ENCODE measurements around the gene CPD. TPM values are rescaled to one million over a fixed set of nuclear protein-coding genes. Genes with fewer than 3 reads are reported as not detected.
A peak's percentile ranks its signal among the peaks of the same experiment; 100 is the strongest.

Gene CPD
- total RNA-seq, 2 experiments from 2014 or later: 26.2 to 30.7 TPM

DNA sequence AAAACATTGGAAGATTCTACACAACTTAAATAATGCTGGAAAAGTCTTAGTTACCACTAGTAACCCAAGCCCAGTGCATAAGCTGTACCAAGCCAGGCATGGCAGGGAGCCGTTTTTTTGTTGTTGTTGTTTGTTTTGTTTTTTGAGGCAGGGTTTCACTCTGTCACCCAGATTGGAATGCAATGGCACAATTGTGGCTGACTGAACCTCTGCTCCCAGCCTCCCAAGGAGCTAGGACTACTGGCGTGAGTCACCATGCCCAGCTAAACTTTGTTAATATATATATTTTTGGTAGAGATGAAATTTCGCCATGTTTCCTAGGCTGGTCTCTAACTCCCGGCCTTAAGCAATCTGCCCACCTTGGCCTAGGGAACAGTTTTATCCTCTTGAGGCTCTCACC lies 44.3 kb upstream of the CPD start:
- no peak overlapping the region for H3K4me3 Mint-ChIP-seq
- TF ChIP-seq, protein P1, sequence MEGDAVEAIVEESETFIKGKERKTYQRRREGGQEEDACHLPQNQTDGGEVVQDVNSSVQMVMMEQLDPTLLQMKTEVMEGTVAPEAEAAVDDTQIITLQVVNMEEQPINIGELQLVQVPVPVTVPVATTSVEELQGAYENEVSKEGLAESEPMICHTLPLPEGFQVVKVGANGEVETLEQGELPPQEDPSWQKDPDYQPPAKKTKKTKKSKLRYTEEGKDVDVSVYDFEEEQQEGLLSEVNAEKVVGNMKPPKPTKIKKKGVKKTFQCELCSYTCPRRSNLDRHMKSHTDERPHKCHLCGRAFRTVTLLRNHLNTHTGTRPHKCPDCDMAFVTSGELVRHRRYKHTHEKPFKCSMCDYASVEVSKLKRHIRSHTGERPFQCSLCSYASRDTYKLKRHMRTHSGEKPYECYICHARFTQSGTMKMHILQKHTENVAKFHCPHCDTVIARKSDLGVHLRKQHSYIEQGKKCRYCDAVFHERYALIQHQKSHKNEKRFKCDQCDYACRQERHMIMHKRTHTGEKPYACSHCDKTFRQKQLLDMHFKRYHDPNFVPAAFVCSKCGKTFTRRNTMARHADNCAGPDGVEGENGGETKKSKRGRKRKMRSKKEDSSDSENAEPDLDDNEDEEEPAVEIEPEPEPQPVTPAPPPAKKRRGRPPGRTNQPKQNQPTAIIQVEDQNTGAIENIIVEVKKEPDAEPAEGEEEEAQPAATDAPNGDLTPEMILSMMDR (IDR thresholded peaks at IDR 0.05): no peak
- no peaks in the 10 kb centered on the region for H3K36me3 Mint-ChIP-seq (ENCODE audit: low read depth)
- Histone ChIP-seq H3K36me3 (ENCODE audit: insufficient read depth, low read length) (no peaks in the 10 kb centered on the region), H3K4me1 (ENCODE audit: insufficient read depth, low read length) (peaks cover 25% of the 10 kb centered on the region), H3K9me3 (ENCODE audit: control insufficient read depth in 1 of 2, insufficient read depth in 1 of 2, low read length in 2 of 2) (no peaks in the 10 kb centered on the region), H3K4me3 (ENCODE audit: low read length) (no peak overlapping the region), H3K27ac (ENCODE audit: low read depth in 1 of 2, low read length in 2 of 2) (no peak overlapping the region), H3K27me3 (ENCODE audit: control insufficient read depth in 1 of 2, insufficient read depth in 2 of 2, low read length in 2 of 2) (no peaks in the 10 kb centered on the region)
- no peaks in the 10 kb centered on the region for H3K9me3 Mint-ChIP-seq
- POLR2A ChIA-PET: interaction anchor here (0.7 to 2.7 kb wide), 3 partner anchors 11 to 153 kb away, joined by 3 to 38 read pairs (median 4); no protein-coding TSS in a partner anchor
- CTCF ChIA-PET: interaction anchor here (1.0 to 1.2 kb wide), 2 partner anchors 11 to 491 kb away, joined by 3 read pairs; partner anchors contain the start of gene CRLF3
- no peak for ATAC-seq (ENCODE audit: poor library complexity)
- H3K27ac Mint-ChIP-seq: peak overlapping the region; percentile 45
- intact Hi-C loops (cut with DNase I, micrococcal nuclease): no loop called here
- no peaks in the 10 kb centered on the region for H3K27me3 Mint-ChIP-seq
- no peak for DNase-seq
- H3K4me1 Mint-ChIP-seq (ENCODE audit: low read depth): peaks cover 47% of the 10 kb centered on the region

DNA sequence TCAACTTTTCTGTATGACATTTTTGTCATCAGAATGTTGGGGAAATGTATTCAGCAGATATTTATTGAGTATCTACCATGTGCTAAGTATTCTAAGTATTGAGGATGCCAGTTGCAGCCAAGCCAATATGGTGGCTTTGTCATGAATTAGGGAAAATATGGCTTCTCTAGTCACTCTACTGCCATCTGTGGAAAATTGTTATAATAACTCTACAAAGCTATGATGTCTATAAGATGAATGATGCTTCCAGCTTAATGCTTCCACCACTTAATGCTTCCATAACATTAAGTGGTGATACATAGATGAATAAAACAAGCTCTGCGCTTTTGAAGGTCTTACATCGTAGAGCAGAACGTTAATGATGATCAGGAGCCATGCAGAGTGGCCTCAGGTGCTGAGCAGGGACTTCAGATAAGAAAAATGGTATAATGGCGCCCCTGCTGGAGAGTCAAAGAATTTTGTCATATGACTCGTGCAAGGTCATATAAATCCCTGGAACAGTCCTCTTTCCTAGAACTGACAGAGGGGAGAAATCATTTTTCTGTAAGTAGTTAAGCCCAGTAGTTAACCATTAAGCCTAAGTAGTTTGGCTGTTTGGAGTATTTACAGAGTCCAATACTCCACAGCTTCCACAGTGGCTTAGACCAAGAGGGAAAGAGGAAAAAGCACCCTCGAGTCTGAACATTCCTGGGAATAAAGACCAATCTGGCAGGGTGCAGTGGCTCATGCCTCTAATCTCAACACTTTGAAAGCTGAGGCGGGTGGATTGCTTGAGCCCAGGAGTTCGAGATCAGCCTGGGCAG lies 42.2 kb upstream of the CPD start:
- ATAC-seq (ENCODE audit: poor library complexity) (peak; percentile 43), DNase-seq (peak; percentile 14 to 83 (median 48))
- Mint-ChIP-seq H3K27me3 (no peaks in the 10 kb centered on the region), H3K9me3 (no peaks in the 10 kb centered on the region), H3K36me3 (ENCODE audit: low read depth) (no peaks in the 10 kb centered on the region), H3K27ac (peak overlapping the region; percentile 38), H3K4me1 (ENCODE audit: low read depth) (peaks cover 34% of the 10 kb centered on the region), H3K4me3 (peak overlapping the region; percentile 9)
- no peaks in the 10 kb centered on the region for H3K36me3 ChIP-seq (ENCODE audit: insufficient read depth, low read length)
- no peak overlapping the region for H3K27ac ChIP-seq (ENCODE audit: low read depth in 1 of 2, low read length in 2 of 2)
- ChIA-PET CTCF (interaction anchor here (0.6 to 2.8 kb wide), 32 partner anchors 9 to 232 kb away, joined by 3 to 28 read pairs (median 4); partner anchors contain the start of gene BLMH), POLR2A (interaction anchor here (0.6 to 2.7 kb wide), 12 partner anchors 8 to 232 kb away, joined by 3 to 38 read pairs (median 3); partner anchors contain the start of genes BLMH, CPD and GOSR1)
- H3K9me3 ChIP-seq (ENCODE audit: control insufficient read depth in 1 of 2, insufficient read depth in 1 of 2, low read length in 2 of 2): no peaks in the 10 kb centered on the region
- TF ChIP-seq, protein P1 (IDR thresholded peaks at IDR 0.05): peak; percentile 97
- no peak overlapping the region for H3K4me3 ChIP-seq (ENCODE audit: low read length)
- no peaks in the 10 kb centered on the region for H3K27me3 ChIP-seq (ENCODE audit: control insufficient read depth in 1 of 2, insufficient read depth in 2 of 2, low read length in 2 of 2)
- intact Hi-C loops (cut with DNase I, micrococcal nuclease): loop anchor here (1.0 to 5.0 kb wide), 7 partner anchors 13 to 232 kb away; partner anchors contain the start of gene BLMH (in 1 of the 2)
- peaks cover 18% of the 10 kb centered on the region for H3K4me1 ChIP-seq (ENCODE audit: insufficient read depth, low read length)

DNA sequence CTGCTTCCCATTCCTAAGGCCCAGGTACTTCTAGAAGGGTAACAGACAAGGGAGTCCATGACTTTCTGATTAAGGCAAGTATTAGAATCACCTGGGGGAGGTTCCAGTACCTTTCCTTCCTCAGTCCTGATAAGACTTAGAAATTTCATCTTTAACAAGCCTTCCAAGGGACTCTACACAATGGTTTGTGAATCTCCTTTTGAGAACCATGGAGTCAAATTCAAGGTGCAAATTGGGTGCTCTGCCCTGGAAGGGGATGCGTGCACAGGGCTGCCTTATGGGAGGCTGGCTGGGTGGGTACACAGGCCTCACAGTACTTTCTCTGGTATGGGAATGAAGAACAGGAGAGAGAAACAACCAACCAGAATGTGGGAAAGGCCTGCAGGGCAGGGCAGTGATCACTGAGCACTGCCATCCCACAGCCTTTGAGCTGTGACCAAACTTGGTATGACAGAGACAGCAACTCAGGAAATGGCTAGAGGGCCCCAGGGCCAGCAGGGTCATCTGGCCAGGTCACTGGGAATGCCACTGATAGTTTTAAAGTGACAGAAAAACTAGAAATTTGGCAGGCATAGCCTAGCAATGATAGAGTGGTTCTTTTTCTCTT lies 41.2 kb upstream of the CPD start:
- H3K9me3 ChIP-seq (ENCODE audit: control insufficient read depth in 1 of 2, insufficient read depth in 1 of 2, low read length in 2 of 2): no peaks in the 10 kb centered on the region
- ATAC-seq (ENCODE audit: poor library complexity): no peak
- no peaks in the 10 kb centered on the region for H3K27me3 ChIP-seq (ENCODE audit: control insufficient read depth in 1 of 2, insufficient read depth in 2 of 2, low read length in 2 of 2)
- H3K9me3 Mint-ChIP-seq: no peaks in the 10 kb centered on the region
- H3K4me3 Mint-ChIP-seq: no peak overlapping the region
- TF ChIP-seq, protein P1 (IDR thresholded peaks at IDR 0.05): no peak
- no peaks in the 10 kb centered on the region for H3K36me3 ChIP-seq (ENCODE audit: insufficient read depth, low read length)
- ChIA-PET CTCF (interaction anchor here (1.0 to 2.8 kb wide), 13 partner anchors 8 to 233 kb away, joined by 3 to 28 read pairs (median 10); partner anchors contain the start of gene BLMH), POLR2A (interaction anchor here (1.5 to 1.7 kb wide), 2 partner anchors 46 to 232 kb away, joined by 9 to 12 read pairs; partner anchors contain the start of gene BLMH)
- no peak overlapping the region for H3K27ac ChIP-seq (ENCODE audit: low read depth in 1 of 2, low read length in 2 of 2)
- intact Hi-C loops (cut with DNase I, micrococcal nuclease): loop anchor here (2.0 to 5.0 kb wide), 3 partner anchors 39 to 233 kb away; no protein-coding TSS in a partner anchor
- DNase-seq: no peak
- H3K36me3 Mint-ChIP-seq (ENCODE audit: low read depth): no peaks in the 10 kb centered on the region
- H3K4me1 Mint-ChIP-seq (ENCODE audit: low read depth): peaks cover 26% of the 10 kb centered on the region
- H3K27me3 Mint-ChIP-seq: no peaks in the 10 kb centered on the region
- H3K27ac Mint-ChIP-seq: no peak overlapping the region
- peaks cover 14% of the 10 kb centered on the region for H3K4me1 ChIP-seq (ENCODE audit: insufficient read depth, low read length)
- no peak overlapping the region for H3K4me3 ChIP-seq (ENCODE audit: low read length)

Measured in CD4-positive, alpha-beta T cell (primary cell).